ENCODE measurements around the gene PITPNM2. TPM values are rescaled to one million over a fixed set of nuclear protein-coding genes. Genes with fewer than 3 reads are reported as not detected.

Gene PITPNM2
- total RNA-seq, 2 donors from 2014 or later: 9.4 to 10.5 TPM

- H3K27ac ChIP-seq: peak overlapping the region; percentile 20 to 45
- DNase-seq (ENCODE audit: low spot score): no peak
- H3K4me1 ChIP-seq: peaks cover 0 to 69% of the 10 kb centered on the region in 2 donors
- H3K27me3 ChIP-seq: no peaks in the 10 kb centered on the region
- no peaks in the 10 kb centered on the region for H3K9me3 ChIP-seq
- no peak for TF ChIP-seq CTCF (IDR thresholded peaks at IDR 0.05)
- H3K4me3 ChIP-seq: no peak overlapping the region
- no peaks in the 10 kb centered on the region for H3K36me3 ChIP-seq
Measured at GRCh38 chr12:123109319-123109772, 41.5 kb downstream of the PITPNM2 start.

- H3K4me1 ChIP-seq: peaks cover 0 to 67% of the 10 kb centered on the region in 2 donors
- H3K36me3 ChIP-seq: no peaks in the 10 kb centered on the region
- TF ChIP-seq CTCF (IDR thresholded peaks at IDR 0.05): no peak
- H3K9me3 ChIP-seq: no peaks in the 10 kb centered on the region
- H3K27me3 ChIP-seq: no peaks in the 10 kb centered on the region
- no peak overlapping the region for H3K4me3 ChIP-seq
- DNase-seq (ENCODE audit: low spot score): no peak
- peak overlapping the region; percentile 63 to 87 for H3K27ac ChIP-seq
Measured at GRCh38 chr12:123108682-123109066, 42.2 kb downstream of the PITPNM2 start.

- Histone ChIP-seq H3K27ac (peak overlapping the region; percentile 63 to 87), H3K27me3 (no peaks in the 10 kb centered on the region), H3K4me1 (peaks cover 0 to 66% of the 10 kb centered on the region in 2 donors), H3K36me3 (no peaks in the 10 kb centered on the region), H3K4me3 (no peak overlapping the region), H3K9me3 (no peaks in the 10 kb centered on the region)
- no peak for TF ChIP-seq CTCF (IDR thresholded peaks at IDR 0.05)
- DNase-seq (ENCODE audit: low spot score): no peak
Measured at GRCh38 chr12:123107926-123108681, 42.8 kb downstream of the PITPNM2 start.

- Histone ChIP-seq H3K27ac (peak overlapping the region; percentile 63 to 87), H3K4me3 (no peak overlapping the region), H3K36me3 (no peaks in the 10 kb centered on the region), H3K9me3 (no peaks in the 10 kb centered on the region), H3K4me1 (peaks cover 0 to 64% of the 10 kb centered on the region in 2 donors), H3K27me3 (no peaks in the 10 kb centered on the region)
- no peak for DNase-seq (ENCODE audit: low spot score)
- TF ChIP-seq CTCF (IDR thresholded peaks at IDR 0.05): no peak
Measured at GRCh38 chr12:123106640-123107359, 44.1 kb downstream of the PITPNM2 start.

GRCh38 chr12:123105211-123105826 is 45.6 kb downstream of the PITPNM2 start:
- Histone ChIP-seq H3K27me3 (no peaks in the 10 kb centered on the region), H3K27ac (peak overlapping the region; percentile 63 to 87), H3K4me1 (peaks cover 0 to 64% of the 10 kb centered on the region in 2 donors), H3K9me3 (no peaks in the 10 kb centered on the region), H3K4me3 (peak overlapping the region; percentile 8 to 26), H3K36me3 (no peaks in the 10 kb centered on the region)
- TF ChIP-seq CTCF (IDR thresholded peaks at IDR 0.05): no peak
- no peak for DNase-seq (ENCODE audit: low spot score)
